ENCODE data around the gene ATP5PO. TPM values are rescaled to one million over a fixed set of nuclear protein-coding genes. Genes with fewer than 3 reads are reported as not detected.
A peak's percentile ranks its signal among the peaks of the same experiment; 100 is the strongest.

ATP5PO gene, protein sequence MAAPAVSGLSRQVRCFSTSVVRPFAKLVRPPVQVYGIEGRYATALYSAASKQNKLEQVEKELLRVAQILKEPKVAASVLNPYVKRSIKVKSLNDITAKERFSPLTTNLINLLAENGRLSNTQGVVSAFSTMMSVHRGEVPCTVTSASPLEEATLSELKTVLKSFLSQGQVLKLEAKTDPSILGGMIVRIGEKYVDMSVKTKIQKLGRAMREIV
- 10 to 100 TPM; 80.4 to 95.4 (median 94.9) TPM for total RNA-seq
- 129 TPM for total RNA-seq (2013)

DNA sequence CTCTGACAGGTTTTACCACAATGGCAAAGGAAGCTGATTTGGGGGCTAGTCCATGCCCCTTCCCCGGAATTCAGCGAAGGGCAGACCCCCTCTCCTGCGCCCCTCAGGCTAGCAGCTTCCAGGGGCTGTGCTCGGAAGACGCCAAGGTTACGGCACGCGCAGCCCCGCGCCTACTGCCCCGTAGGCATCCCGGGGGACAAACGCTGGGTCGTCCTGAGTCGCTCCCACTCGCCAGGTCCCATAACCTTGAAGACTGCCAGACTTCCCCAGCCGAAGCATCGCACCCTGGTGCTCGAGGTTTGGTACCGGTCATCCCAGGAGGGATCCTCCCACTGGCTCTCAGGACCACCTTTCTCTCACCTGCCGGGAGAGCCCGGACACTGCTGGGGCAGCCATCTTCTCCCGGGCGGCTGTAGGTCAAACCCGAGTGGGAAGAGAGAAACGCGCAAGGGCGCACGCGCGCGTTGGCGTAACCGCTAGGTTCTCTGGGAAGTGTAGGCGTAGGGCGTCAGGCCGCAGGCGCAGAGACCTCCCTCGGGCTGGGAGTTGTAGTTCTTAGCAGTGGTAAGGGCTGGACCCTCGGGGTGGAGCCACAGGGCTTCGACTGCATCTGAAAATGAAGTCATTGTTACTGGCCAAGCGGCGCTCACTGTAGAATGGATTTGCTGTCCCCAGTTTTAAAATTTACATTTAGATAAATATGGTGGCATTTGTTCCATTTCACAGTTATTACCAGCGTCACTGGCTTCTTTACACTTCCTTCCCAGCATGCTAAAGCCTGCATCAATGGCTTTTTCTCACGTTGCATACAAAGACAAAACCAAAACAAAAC is at the start of gene ATP5PO:
Gene ATP5PO (minus strand): TSS at position 437 of the 832 bp plus-strand sequence. CDS start 41 bp downstream, at position 396.
- Mint-ChIP-seq H3K27ac (peak within 1 kb of the TSS; percentile 98 to 99), H3K4me3 (peak within 1 kb of the TSS; percentile 100), H3K4me1 (peaks cover 33 to 40% of the 10 kb centered on the region in 2 donors), H3K36me3 (peaks cover 10% of the 10 kb centered on the region), H3K9me3 (no peaks in the 10 kb centered on the region), H3K27me3 (ENCODE audit: low read depth in 2 of 2) (no peaks in the 10 kb centered on the region)
- Histone ChIP-seq H3K36me3 (ENCODE audit: control insufficient read depth, insufficient read depth, low read length) (peaks cover 24% of the 10 kb centered on the region), H3K27ac (ENCODE audit: low read length) (peak within 1 kb of the TSS; percentile 76), H3K9me3 (ENCODE audit: control insufficient read depth, insufficient read depth, low read length) (no peaks in the 10 kb centered on the region), H3K27me3 (ENCODE audit: control insufficient read depth, insufficient read depth, low read length) (no peaks in the 10 kb centered on the region), H3K4me3 (ENCODE audit: low read length) (peak within 1 kb of the TSS; percentile 86), H3K4me1 (ENCODE audit: control insufficient read depth, insufficient read depth, low read length) (peaks cover 13% of the 10 kb centered on the region)
- peak; percentile 92 to 98 for DNase-seq
- intact Hi-C loops (cut with micrococcal nuclease) = loop anchor here (1.0 to 5.0 kb wide), 2 partner anchors 33 to 702 kb away; partner anchors contain the start of gene RCAN1
- ATAC-seq = peak; percentile 99 to 100 (median 99)
- under 1% methylated on average over 45 of the region's 45 CpGs for WGBS (ENCODE audit: insufficient coverage)
- TF ChIP-seq, protein P1, sequence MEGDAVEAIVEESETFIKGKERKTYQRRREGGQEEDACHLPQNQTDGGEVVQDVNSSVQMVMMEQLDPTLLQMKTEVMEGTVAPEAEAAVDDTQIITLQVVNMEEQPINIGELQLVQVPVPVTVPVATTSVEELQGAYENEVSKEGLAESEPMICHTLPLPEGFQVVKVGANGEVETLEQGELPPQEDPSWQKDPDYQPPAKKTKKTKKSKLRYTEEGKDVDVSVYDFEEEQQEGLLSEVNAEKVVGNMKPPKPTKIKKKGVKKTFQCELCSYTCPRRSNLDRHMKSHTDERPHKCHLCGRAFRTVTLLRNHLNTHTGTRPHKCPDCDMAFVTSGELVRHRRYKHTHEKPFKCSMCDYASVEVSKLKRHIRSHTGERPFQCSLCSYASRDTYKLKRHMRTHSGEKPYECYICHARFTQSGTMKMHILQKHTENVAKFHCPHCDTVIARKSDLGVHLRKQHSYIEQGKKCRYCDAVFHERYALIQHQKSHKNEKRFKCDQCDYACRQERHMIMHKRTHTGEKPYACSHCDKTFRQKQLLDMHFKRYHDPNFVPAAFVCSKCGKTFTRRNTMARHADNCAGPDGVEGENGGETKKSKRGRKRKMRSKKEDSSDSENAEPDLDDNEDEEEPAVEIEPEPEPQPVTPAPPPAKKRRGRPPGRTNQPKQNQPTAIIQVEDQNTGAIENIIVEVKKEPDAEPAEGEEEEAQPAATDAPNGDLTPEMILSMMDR (IDR thresholded peaks at IDR 0.05) = no peak

DNA sequence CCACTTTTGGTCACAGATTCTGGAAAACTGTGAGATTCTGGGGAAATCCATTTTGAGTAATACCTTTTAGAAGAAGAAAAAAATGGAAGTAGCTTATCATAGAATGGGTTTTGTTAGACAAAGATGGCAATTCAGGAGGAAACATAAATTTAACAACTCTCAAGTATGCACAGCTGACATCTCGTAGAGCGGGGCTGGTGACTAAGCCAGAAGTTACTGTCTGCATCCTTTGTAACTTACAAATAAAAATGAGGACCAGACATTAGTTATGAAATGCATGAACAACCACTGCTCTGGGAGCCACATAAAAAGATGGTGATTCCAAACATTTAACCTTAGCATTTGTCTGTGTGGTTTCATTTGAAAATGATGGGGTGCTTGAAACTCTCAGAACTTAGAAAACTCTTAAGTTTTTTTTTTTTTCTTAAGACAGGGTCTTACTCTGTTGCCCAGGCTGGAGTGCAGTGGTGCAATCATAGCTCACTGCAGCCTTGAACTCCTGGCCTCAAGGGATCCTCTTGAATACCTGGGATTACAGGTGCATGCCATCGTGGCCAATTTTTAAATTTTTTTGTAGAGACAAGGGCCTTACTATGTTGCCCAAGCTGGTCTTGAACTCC is 49.2 kb upstream of the ATP5PO start:
- Histone ChIP-seq H3K27ac (ENCODE audit: low read length) (no peak overlapping the region), H3K36me3 (ENCODE audit: control insufficient read depth, insufficient read depth, low read length) (no peaks in the 10 kb centered on the region), H3K9me3 (ENCODE audit: control insufficient read depth, insufficient read depth, low read length) (peaks cover 7% of the 10 kb centered on the region), H3K4me1 (ENCODE audit: control insufficient read depth, insufficient read depth, low read length) (no peaks in the 10 kb centered on the region), H3K4me3 (ENCODE audit: low read length) (no peak overlapping the region), H3K27me3 (ENCODE audit: control insufficient read depth, insufficient read depth, low read length) (no peaks in the 10 kb centered on the region)
- intact Hi-C loops (cut with micrococcal nuclease) = no loop called here
- ATAC-seq (no peak), DNase-seq (no peak)
- Mint-ChIP-seq H3K4me3 (no peak overlapping the region), H3K4me1 (peaks cover 10 to 12% of the 10 kb centered on the region in 2 donors), H3K9me3 (peaks cover 0 to 3% of the 10 kb centered on the region in 2 donors), H3K27ac (no peak overlapping the region), H3K36me3 (peaks cover 2% of the 10 kb centered on the region), H3K27me3 (ENCODE audit: low read depth in 2 of 2) (no peaks in the 10 kb centered on the region)
- TF ChIP-seq, protein P1 (IDR thresholded peaks at IDR 0.05) = no peak
- WGBS (ENCODE audit: insufficient coverage) = 79% methylated on average over 3 of the region's 3 CpGs

DNA sequence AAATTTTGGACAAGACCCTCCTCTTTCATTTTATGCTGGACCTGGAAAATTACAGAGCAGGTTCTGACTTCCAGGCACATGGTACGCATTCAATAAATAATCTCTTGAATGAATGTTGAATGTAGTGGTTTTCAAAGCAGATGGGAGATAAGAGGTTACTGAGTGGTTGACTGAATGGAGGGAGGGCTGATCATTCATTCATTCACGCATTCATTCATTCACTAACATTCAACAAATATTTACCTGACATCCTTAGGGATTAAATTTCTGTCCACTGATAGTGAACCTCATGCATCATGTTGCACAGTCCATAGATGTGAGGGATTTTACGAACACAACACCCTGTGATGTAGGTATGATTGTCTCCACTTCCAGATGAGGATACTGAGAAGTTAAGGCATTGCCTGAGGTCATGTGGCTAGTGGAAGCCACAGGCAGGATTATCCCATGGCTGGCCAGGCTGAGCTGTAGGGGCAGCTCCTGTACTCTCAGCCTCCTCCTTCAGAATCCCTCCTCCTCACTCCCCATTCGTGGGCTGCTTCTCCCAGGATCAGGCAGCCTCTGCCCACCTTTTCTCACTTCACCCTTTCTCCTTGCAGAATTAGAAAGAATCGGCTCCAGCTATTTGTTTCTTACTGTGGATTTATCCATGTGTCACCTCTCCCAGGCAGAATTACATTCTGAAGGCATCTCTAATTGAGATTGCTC is 48.4 kb upstream of the ATP5PO start:
- 98% methylated on average over 4 of the region's 5 CpGs for WGBS (ENCODE audit: insufficient coverage)
- TF ChIP-seq, protein P1 (IDR thresholded peaks at IDR 0.05) = no peak
- no peaks in the 10 kb centered on the region for H3K4me1 ChIP-seq (ENCODE audit: control insufficient read depth, insufficient read depth, low read length)
- Mint-ChIP-seq H3K36me3 (peaks cover 11% of the 10 kb centered on the region), H3K27me3 (ENCODE audit: low read depth in 2 of 2) (no peaks in the 10 kb centered on the region), H3K4me1 (peaks cover 7 to 12% of the 10 kb centered on the region in 2 donors), H3K9me3 (peaks cover 0 to 9% of the 10 kb centered on the region in 2 donors), H3K27ac (no peak overlapping the region), H3K4me3 (no peak overlapping the region)
- no peaks in the 10 kb centered on the region for H3K36me3 ChIP-seq (ENCODE audit: control insufficient read depth, insufficient read depth, low read length)
- DNase-seq (no peak), ATAC-seq (no peak)
- H3K27me3 ChIP-seq (ENCODE audit: control insufficient read depth, insufficient read depth, low read length) = no peaks in the 10 kb centered on the region
- peaks cover 7% of the 10 kb centered on the region for H3K9me3 ChIP-seq (ENCODE audit: control insufficient read depth, insufficient read depth, low read length)
- no peak overlapping the region for H3K4me3 ChIP-seq (ENCODE audit: low read length)
- intact Hi-C loops (cut with micrococcal nuclease) = no loop called here
- no peak overlapping the region for H3K27ac ChIP-seq (ENCODE audit: low read length)

All from natural killer cell (primary cell).